Measurements from ENCODE around the gene LIN28B.

The LIN28B gene

GRCh38 chr6:105109955-105110895, 153.3 kb downstream of the LIN28B start:
- no peaks in the 10 kb centered on the region for H3K4me1 ChIP-seq (ENCODE audit: insufficient read depth, poor library complexity, severe bottlenecking)
- H3K27me3 ChIP-seq (ENCODE audit: insufficient read depth, poor library complexity, severe bottlenecking): no peaks in the 10 kb centered on the region
- H3K4me3 ChIP-seq (ENCODE audit: severe bottlenecking): no peak overlapping the region
- peaks cover 14% of the 10 kb centered on the region for H3K36me3 ChIP-seq (ENCODE audit: low read depth)
- no peak overlapping the region for H3K27ac ChIP-seq (ENCODE audit: poor library complexity, severe bottlenecking)
- no peak for ATAC-seq (ENCODE audit: low read depth)
- no peak for DNase-seq (ENCODE audit: low spot score)
- no peak for TF ChIP-seq CTCF (IDR thresholded peaks at IDR 0.05; ENCODE audit: poor library complexity, severe bottlenecking)
- H3K9me3 ChIP-seq (ENCODE audit: severe bottlenecking): no peaks in the 10 kb centered on the region

GRCh38 chr6:105111105-105111504, 154.2 kb downstream of the LIN28B start:
- no peak for DNase-seq (ENCODE audit: low spot score)
- no peak overlapping the region for H3K4me3 ChIP-seq (ENCODE audit: severe bottlenecking)
- H3K36me3 ChIP-seq (ENCODE audit: low read depth): peaks cover 21% of the 10 kb centered on the region
- no peak for ATAC-seq (ENCODE audit: low read depth)
- no peaks in the 10 kb centered on the region for H3K4me1 ChIP-seq (ENCODE audit: insufficient read depth, poor library complexity, severe bottlenecking)
- no peaks in the 10 kb centered on the region for H3K9me3 ChIP-seq (ENCODE audit: severe bottlenecking)
- H3K27ac ChIP-seq (ENCODE audit: poor library complexity, severe bottlenecking): no peak overlapping the region
- TF ChIP-seq CTCF (IDR thresholded peaks at IDR 0.05; ENCODE audit: poor library complexity, severe bottlenecking): no peak
- H3K27me3 ChIP-seq (ENCODE audit: insufficient read depth, poor library complexity, severe bottlenecking): no peaks in the 10 kb centered on the region

- no peaks in the 10 kb centered on the region for H3K27me3 ChIP-seq (ENCODE audit: insufficient read depth, poor library complexity, severe bottlenecking)
- no peaks in the 10 kb centered on the region for H3K9me3 ChIP-seq (ENCODE audit: severe bottlenecking)
- H3K4me3 ChIP-seq (ENCODE audit: severe bottlenecking): no peak overlapping the region
- ATAC-seq (ENCODE audit: low read depth) (no peak), DNase-seq (ENCODE audit: low spot score) (no peak)
- H3K36me3 ChIP-seq (ENCODE audit: low read depth): peaks cover 29% of the 10 kb centered on the region
- no peaks in the 10 kb centered on the region for H3K4me1 ChIP-seq (ENCODE audit: insufficient read depth, poor library complexity, severe bottlenecking)
- no peak for TF ChIP-seq CTCF (IDR thresholded peaks at IDR 0.05; ENCODE audit: poor library complexity, severe bottlenecking)
- H3K27ac ChIP-seq (ENCODE audit: poor library complexity, severe bottlenecking): no peak overlapping the region
Observed at GRCh38 chr6:105111871-105112270, 155.0 kb downstream of the LIN28B start.

- Histone ChIP-seq H3K4me1 (ENCODE audit: insufficient read depth, poor library complexity, severe bottlenecking) (no peaks in the 10 kb centered on the region), H3K4me3 (ENCODE audit: severe bottlenecking) (no peak overlapping the region), H3K27ac (ENCODE audit: poor library complexity, severe bottlenecking) (no peak overlapping the region), H3K36me3 (ENCODE audit: low read depth) (peaks cover 31% of the 10 kb centered on the region), H3K27me3 (ENCODE audit: insufficient read depth, poor library complexity, severe bottlenecking) (no peaks in the 10 kb centered on the region), H3K9me3 (ENCODE audit: severe bottlenecking) (no peaks in the 10 kb centered on the region)
- DNase-seq (ENCODE audit: low spot score): no peak
- TF ChIP-seq CTCF (IDR thresholded peaks at IDR 0.05; ENCODE audit: poor library complexity, severe bottlenecking): no peak
- ATAC-seq (ENCODE audit: low read depth): no peak
Observed at GRCh38 chr6:105112577-105112976, 155.7 kb downstream of the LIN28B start.

GRCh38 chr6:105113422-105113821, 156.5 kb downstream of the LIN28B start:
- peaks cover 31% of the 10 kb centered on the region for H3K36me3 ChIP-seq (ENCODE audit: low read depth)

More at GRCh38 chr6:105113422-105113821, 156.5 kb downstream of the LIN28B start:
- Histone ChIP-seq H3K4me3 (ENCODE audit: severe bottlenecking) (no peak overlapping the region), H3K4me1 (ENCODE audit: insufficient read depth, poor library complexity, severe bottlenecking) (no peaks in the 10 kb centered on the region), H3K27me3 (ENCODE audit: insufficient read depth, poor library complexity, severe bottlenecking) (no peaks in the 10 kb centered on the region), H3K9me3 (ENCODE audit: severe bottlenecking) (no peaks in the 10 kb centered on the region), H3K27ac (ENCODE audit: poor library complexity, severe bottlenecking) (no peak overlapping the region)
- DNase-seq (ENCODE audit: low spot score): no peak
- TF ChIP-seq CTCF (IDR thresholded peaks at IDR 0.05; ENCODE audit: poor library complexity, severe bottlenecking): no peak
- ATAC-seq (ENCODE audit: low read depth): no peak

Data from RWPE2 (cell line).